Measurements from ENCODE around the gene DCAF16.
"Not testable (repeated sequence)": the region's sequence is repeated elsewhere in the genome, so short reads cannot be mapped to it uniquely, and the experiment has no call there.

The DCAF16 gene
- total RNA-seq = 7.8 to 25.1 (median 17.6) reads per million in 18 experiments

GRCh38 chr4:17810260-17811077 lies at the start of gene DCAF16, which contains the start of gene NCAPG:
Gene DCAF16, minus strand, starts transcription at chr4:17810757. Its CDS starts 6,616 bp downstream, at chr4:17804141.
Gene NCAPG, plus strand, starts transcription at chr4:17810979. Its CDS starts 99 bp downstream, at chr4:17811078.
- DNase-seq = peak; percentile 100

GRCh38 chr4:17859793-17860406 lies 49.3 kb upstream of the DCAF16 start:
- DNase-seq = no peak

- DNase-seq = no peak
These were observed 43.5 kb upstream of the DCAF16 start for GRCh38 chr4:17854036-17854435.

DNA sequence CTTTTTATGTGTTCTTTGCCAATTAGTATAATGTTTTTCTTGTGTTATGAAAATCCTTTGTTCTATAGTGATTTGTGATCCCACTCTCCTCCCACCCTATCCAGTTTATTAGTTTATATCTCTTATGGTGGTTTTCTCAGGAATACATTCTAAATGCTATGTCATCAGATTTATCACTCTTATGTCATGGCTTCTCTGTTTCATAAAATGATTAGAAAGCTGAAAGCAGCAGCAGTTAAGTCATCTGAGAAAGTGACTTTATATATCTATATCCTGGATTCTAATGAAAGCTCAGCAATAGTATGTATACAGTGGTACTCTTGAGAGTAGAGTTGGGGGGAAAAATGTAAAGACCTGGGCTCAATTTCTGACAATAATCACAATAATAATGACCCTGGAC lies 41.4 kb upstream of the DCAF16 start:
- no peak for DNase-seq

GRCh38 chr4:17850295-17850694 lies 39.7 kb upstream of the DCAF16 start:
- not testable (repeated sequence) for DNase-seq

- DNase-seq = no peak
These were observed 35.7 kb upstream of the DCAF16 start for GRCh38 chr4:17846266-17846665.

GRCh38 chr4:17823871-17824669 lies 13.5 kb upstream of the DCAF16 start:
- no peak for DNase-seq

DNA sequence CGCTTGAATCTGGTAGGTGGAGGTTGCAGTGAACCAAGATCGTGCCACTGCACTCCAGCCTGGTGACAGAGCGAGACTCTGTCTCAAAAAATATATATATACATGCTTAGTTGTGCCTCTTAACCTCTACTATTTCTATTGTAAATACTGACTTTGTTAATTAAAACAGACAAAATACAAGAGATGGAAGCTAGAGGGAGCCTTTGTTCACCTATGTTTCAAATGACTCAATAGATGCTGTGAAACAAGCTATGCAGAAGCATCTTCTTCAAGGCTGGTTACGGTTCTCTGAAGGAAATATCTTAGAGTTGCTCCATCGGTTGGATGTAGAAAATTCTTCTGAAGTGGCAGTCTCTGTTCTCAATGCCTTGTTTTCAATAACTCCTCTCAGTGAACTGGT lies 6.5 kb upstream of the DCAF16 start:
- peak; percentile 60 to 73 for DNase-seq

GRCh38 chr4:17816142-17816541 lies 5.6 kb upstream of the DCAF16 start:
- DNase-seq = no peak

GRCh38 chr4:17814140-17814539 lies 3.6 kb upstream of the DCAF16 start:
- peak; percentile 67 to 71 for DNase-seq

- no peak for DNase-seq
These were observed 2.2 kb upstream of the DCAF16 start for GRCh38 chr4:17812801-17813200.

DNA sequence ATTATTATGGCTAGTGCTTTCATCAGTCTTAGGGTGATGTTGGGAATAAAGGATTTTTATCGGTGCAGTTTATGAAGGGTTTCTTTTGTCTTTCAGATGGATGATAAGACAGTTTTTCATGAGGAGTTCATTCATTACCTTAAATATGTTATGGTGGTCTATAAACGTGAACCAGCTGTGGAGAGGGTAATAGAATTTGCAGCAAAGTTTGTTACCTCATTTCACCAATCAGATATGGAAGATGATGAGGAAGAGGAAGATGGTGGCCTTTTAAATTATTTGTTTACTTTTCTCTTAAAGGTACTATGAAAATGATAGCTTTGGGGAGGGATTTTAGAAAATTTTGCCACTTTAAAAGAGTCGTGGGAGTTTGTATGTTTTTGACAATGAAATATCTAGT lies 1.6 kb upstream of the DCAF16 start:
- no peak for DNase-seq

- no peak for DNase-seq
These were observed 584 bp upstream of the DCAF16 start for GRCh38 chr4:17811078-17811603.

DNA sequence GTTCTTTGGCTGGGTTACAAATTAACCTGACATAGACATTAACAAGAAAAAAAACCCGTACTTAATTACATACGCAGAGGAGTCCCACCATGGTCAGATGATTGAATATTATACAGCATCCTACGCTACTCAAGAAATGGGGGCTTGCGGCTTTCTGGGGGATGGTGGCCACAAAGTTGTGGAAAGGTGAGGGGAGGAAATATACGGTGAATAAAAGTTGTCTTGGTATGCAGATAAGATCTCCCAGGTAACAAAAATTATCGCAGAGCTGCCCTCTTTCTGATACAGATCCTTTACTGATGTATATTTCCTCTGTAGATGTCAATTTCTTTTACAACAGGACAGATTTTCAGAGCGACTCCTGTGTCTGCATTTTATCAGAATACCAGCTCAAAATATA lies 890 bp downstream of the DCAF16 start:
- no peak for DNase-seq

DNA sequence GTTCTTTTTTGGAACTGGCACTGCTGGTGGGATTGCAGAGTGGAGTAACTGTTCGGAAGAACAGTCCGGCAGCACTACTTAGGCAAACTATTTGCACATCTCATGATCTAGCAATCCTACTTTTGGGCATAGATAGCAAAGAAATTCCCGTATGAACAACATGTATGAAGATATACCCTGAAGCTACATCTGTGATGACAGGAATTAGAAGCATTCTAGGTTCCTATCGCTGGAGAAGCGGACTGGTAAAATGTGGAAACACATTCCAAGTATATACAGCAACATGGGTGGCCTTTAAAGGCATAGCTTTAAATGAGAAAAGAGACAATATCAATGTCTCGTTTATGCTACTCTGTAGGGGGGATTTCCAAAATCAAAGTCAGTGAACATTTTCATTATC lies 3.1 kb downstream of the DCAF16 start:
- no peak for DNase-seq

GRCh38 chr4:17805580-17806155 lies 4.9 kb downstream of the DCAF16 start:
- no peak for DNase-seq

GRCh38 chr4:17797808-17798207 lies 12.7 kb downstream of the DCAF16 start:
- no peak for DNase-seq

DNA sequence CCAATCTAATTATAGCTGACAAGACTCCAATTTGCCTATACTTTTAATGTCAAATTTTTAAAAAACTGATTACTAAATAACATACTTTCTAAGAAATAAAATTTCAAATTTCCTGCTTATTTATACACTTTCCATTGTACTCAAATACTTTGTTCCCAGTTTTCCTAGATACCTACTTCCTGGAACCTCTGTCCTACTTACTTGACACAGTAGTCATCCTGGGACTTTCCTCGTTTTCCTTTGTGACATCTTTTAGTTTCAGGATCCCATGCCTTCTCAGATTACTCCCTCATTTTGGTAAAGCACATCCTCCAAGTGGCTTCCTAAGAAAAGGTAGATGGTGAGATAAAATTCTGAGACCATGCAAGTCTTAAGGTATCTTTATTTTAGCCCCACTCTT lies 15.8 kb downstream of the DCAF16 start:
- no peak for DNase-seq

- no peak for DNase-seq
These were observed 21.6 kb downstream of the DCAF16 start for GRCh38 chr4:17788956-17789355.

GRCh38 chr4:17787315-17787714 lies 23.2 kb downstream of the DCAF16 start:
- no peak for DNase-seq

- DNase-seq = no peak
These were observed 24.0 kb downstream of the DCAF16 start for GRCh38 chr4:17786567-17786966.

DNA sequence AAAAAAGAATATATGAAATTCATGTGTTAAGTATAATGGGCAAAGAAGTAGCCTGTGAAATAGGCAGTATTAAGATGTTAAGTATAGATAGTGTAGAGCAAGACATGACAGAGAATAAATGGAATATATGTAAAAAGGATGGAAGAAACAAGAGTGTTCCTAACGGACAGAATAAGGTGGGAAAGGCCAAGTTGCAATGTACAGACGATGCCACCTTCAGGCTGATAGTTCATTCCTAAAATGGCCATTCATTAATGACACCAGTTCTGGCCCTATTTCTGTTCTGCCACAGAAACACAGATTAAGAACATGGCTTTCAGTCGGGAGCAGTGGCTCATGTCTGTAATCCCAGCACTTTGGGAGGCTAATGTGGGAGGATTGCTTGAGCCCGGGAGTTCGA lies 24.7 kb downstream of the DCAF16 start:
- DNase-seq = no peak

All from inflammatory macrophage (primary cell).